H1 (cell line): ENCODE measurements around the gene GPR157.
"Not testable (repeated sequence)": the region's sequence is repeated elsewhere in the genome, so short reads cannot be mapped to it uniquely, and the experiment has no call there.

Source experiments
- CTCF ChIP-seq, 3 experiments: IDR thresholded peaks; 1 replicate in 2 of 3; 2 replicates in 1 of 3; pipeline versions ENCODE4 v1.5.1 to v1.6.1; 2011; ENCODE audit warnings: low read length in 3 of 3, mild to moderate bottlenecking in 3 of 3, inconsistent platforms in 2 of 3, low read depth in 1 of 3, moderate library complexity in 1 of 3; ENCODE audit not compliant: insufficient read depth in 1 of 3; ENCODE audit errors: control extremely low read depth in 1 of 3
- JUN ChIP-seq: IDR thresholded peaks from 2 replicates; pipeline ENCODE4 v1.6.1; 2011; ENCODE audit warnings: low read depth, mild to moderate bottlenecking, improper control_type of control experiment, low read length
- TF ChIP-seq, protein P1 (sequence below): IDR thresholded peaks from 2 replicates; pipeline ENCODE4 v1.6.1; 2011; ENCODE audit warnings: low read depth, mild to moderate bottlenecking, low read length; ENCODE audit not compliant: insufficient read depth
- TF ChIP-seq, protein P2 (sequence below): IDR thresholded peaks from 2 replicates; pipeline ENCODE4 v1.6.1; 2012; ENCODE audit warnings: inconsistent platforms

GRCh38 chr1:9124389-9124788 is 4.5 kb downstream of the GPR157 start:
- TF ChIP-seq, protein P1, sequence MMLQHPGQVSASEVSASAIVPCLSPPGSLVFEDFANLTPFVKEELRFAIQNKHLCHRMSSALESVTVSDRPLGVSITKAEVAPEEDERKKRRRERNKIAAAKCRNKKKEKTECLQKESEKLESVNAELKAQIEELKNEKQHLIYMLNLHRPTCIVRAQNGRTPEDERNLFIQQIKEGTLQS, result not testable (repeated sequence)
- TF ChIP-seq CTCF (IDR thresholded peaks at IDR 0.05; ENCODE audit: control extremely low read depth in 1 of 3, insufficient read depth in 1 of 3, low read depth in 1 of 3, low read length in 3 of 3); JUN: not testable (repeated sequence)
- TF ChIP-seq, protein P2, sequence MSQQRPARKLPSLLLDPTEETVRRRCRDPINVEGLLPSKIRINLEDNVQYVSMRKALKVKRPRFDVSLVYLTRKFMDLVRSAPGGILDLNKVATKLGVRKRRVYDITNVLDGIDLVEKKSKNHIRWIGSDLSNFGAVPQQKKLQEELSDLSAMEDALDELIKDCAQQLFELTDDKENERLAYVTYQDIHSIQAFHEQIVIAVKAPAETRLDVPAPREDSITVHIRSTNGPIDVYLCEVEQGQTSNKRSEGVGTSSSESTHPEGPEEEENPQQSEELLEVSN, result not testable (repeated sequence)
